Panc1 (cell line): ENCODE data around the gene OSBPL10.
A peak's percentile ranks its signal among the peaks of the same experiment; 100 is the strongest.

Source experiments
- CTCF ChIP-seq: fragments of 450-650 bp; IDR thresholded peaks from 2 replicates; pipeline ENCODE4 v1.5.1; 2017; ENCODE audit warnings: mild to moderate bottlenecking
- POLR2AphosphoS5 ChIP-seq: IDR thresholded peaks from 2 replicates; pipeline ENCODE4 v1.6.1; 2012; ENCODE audit warnings: mild to moderate bottlenecking, low read depth, low read length, moderate library complexity
- REST ChIP-seq, 2 experiments: IDR thresholded peaks; 2 replicates each; pipeline ENCODE4 v1.6.1; 2011 to 2012; ENCODE audit warnings: low read depth in 2 of 2, control low read depth in 1 of 2, low read length in 1 of 2, mild to moderate bottlenecking in 1 of 2, moderate library complexity in 1 of 2; ENCODE audit not compliant: insufficient read depth in 1 of 2
- SIN3A ChIP-seq: IDR thresholded peaks from 2 replicates; pipeline ENCODE4 v1.6.1; 2012; ENCODE audit warnings: low read depth, mild to moderate bottlenecking, low read length, moderate library complexity, borderline replicate concordance; ENCODE audit not compliant: insufficient read depth

GRCh38 chr3:31858439-31858838 lies 122.6 kb downstream of the OSBPL10 start:
- TF ChIP-seq REST (IDR thresholded peaks at IDR 0.05; ENCODE audit: insufficient read depth in 1 of 2, low read depth in 2 of 2, low read length in 1 of 2) (no peak), CTCF (peak; percentile 21; the same call in 1 of the 2 replicates), POLR2AphosphoS5 (no peak), SIN3A (no peak)
